ENCODE results near the gene GOLM1. TPM values are rescaled to one million over a fixed set of nuclear protein-coding genes. Genes with fewer than 3 reads are reported as not detected.

Gene GOLM1
- total RNA-seq, 1 experiment from 2014 or later = 71.6 TPM

- no peaks in the 10 kb centered on the region for H3K23me2 ChIP-seq (ENCODE audit: insufficient read length, low read depth, low read length, poor library complexity, severe bottlenecking)
- peak overlapping the region; percentile 70; the same call in 1 of the 2 replicates for H3K14ac ChIP-seq (ENCODE audit: insufficient read depth, low read length)
- no peak overlapping the region for H4K8ac ChIP-seq (replicated peaks; ENCODE audit: insufficient read length, low read depth, low read length)
- H3K4me2 ChIP-seq (ENCODE audit: insufficient read depth, insufficient read length, low read length) = no peak overlapping the region
- H3K27ac Mint-ChIP-seq = no peak overlapping the region
- no peak overlapping the region for H3K4ac ChIP-seq (ENCODE audit: low read depth, low read length)
- no peak overlapping the region for H2BK12ac ChIP-seq (ENCODE audit: insufficient read length, low read depth, low read length)
- TF ChIP-seq CTCF (conservative IDR thresholded peaks at IDR 0.05) = no peak
- peaks cover 0 to 6% (median 0%) of the 10 kb centered on the region in 3 experiments; a peak in 3 of 7 replicates for H3K36me3 Mint-ChIP-seq (ENCODE audit: insufficient read depth in 1 of 3, low read depth in 3 of 3)
- no peaks in the 10 kb centered on the region for H4K20me1 ChIP-seq (ENCODE audit: control insufficient read depth, insufficient read depth, insufficient read length)
- no peak overlapping the region for H2BK5ac ChIP-seq (ENCODE audit: insufficient read length, low read length)
- H4K5ac ChIP-seq (ENCODE audit: insufficient read length, low read depth, low read length) = no peak overlapping the region
- H3K4me1 Mint-ChIP-seq = no peaks in the 10 kb centered on the region
- WGBS (ENCODE audit: extremely low coverage, insufficient read length, low lambda C conversion rate) = no CpG with 5 or more reads among the region's 13 CpGs
- H3K4me1 ChIP-seq (ENCODE audit: insufficient read depth, low read length) = no peaks in the 10 kb centered on the region
- H2BK20ac ChIP-seq (ENCODE audit: low read depth, low read length, poor library complexity, severe bottlenecking) = no peak overlapping the region
- no peak overlapping the region for H3K56ac ChIP-seq (ENCODE audit: insufficient read length, low read depth, low read length)
- H3K9ac ChIP-seq (ENCODE audit: extremely low read depth, insufficient read length, low read length) = no peak overlapping the region
- no peaks in the 10 kb centered on the region for H3K27me3 Mint-ChIP-seq (ENCODE audit: low read depth)
- H3K9me3 ChIP-seq (ENCODE audit: control insufficient read depth, low read depth, low read length) = no peaks in the 10 kb centered on the region
- no peak overlapping the region for H2BK120ac ChIP-seq (ENCODE audit: low read depth, low read length, poor library complexity, severe bottlenecking)
- no peak overlapping the region for H3K27ac ChIP-seq (ENCODE audit: insufficient read length, low read depth, low read length)
- H3T11ph ChIP-seq (ENCODE audit: low read length) = no peak overlapping the region
- H3K4me3 Mint-ChIP-seq = no peak overlapping the region
- H3K27me3 ChIP-seq (ENCODE audit: insufficient read depth, low read length) = no peaks in the 10 kb centered on the region
- no peak overlapping the region for H3K18ac ChIP-seq (ENCODE audit: insufficient read length, low read depth, low read length)
- DNase-seq = no peak
- H2BK15ac ChIP-seq (ENCODE audit: low read depth, low read length) = no peak overlapping the region
- H3K23ac ChIP-seq (ENCODE audit: insufficient read length, low read depth, low read length) = no peak overlapping the region
- H2AFZ ChIP-seq (ENCODE audit: low read length) = no peak overlapping the region
- H4K91ac ChIP-seq (ENCODE audit: insufficient read length, low read depth, low read length) = no peak overlapping the region
- no peak overlapping the region for H2AK5ac ChIP-seq (ENCODE audit: insufficient read length, low read length)
- H3K79me2 ChIP-seq (ENCODE audit: insufficient read depth, low read length) = no peaks in the 10 kb centered on the region
- no peaks in the 10 kb centered on the region for H3K9me3 Mint-ChIP-seq
- H3K79me1 ChIP-seq (ENCODE audit: insufficient read depth, low read depth, low read length, poor library complexity, severe bottlenecking) = no peaks in the 10 kb centered on the region
These were observed 52.0 kb downstream of the GOLM1 start for GRCh38 chr9:86047361-86047760.

All from H9 (cell line).